HepG2 (cell line): Measurements from ENCODE around the gene BAG3. TPM values are rescaled to one million over a fixed set of nuclear protein-coding genes. Genes with fewer than 3 reads are reported as not detected.

ENCODE experiments used
- ATAC-seq: fragments of 200-7000 bp; cut with Tn5 transposase; 3 replicates; pipeline ENCODE4 v1.9.1; 2020; ENCODE audit warnings: mild to moderate bottlenecking, moderate library complexity
- BruUV-seq: library from RNA; stranded (reverse); fragments of 400-500 nt; replicated peaks from 2 replicates; lab custom pipeline; 2021; lab: Mats Ljungman, UMichigan
- CTCF ChIA-PET: fragments of 300-600 bp; formaldehyde crosslinking; extraction: SDS; loops from one replicate; lab custom pipeline; 2021; ENCODE audit warnings: low total read pairs, inconsistent platforms, low intra/inter-chr PET ratio; lab: Yijun Ruan, JAX
- POLR2A ChIA-PET: fragments of 350-600 bp; sonication (Branson Sonifier 250); formaldehyde crosslinking; loops from one replicate; lab custom pipeline; 2020; ENCODE audit warnings: antibody characterized with exemption, inconsistent platforms; lab: Yijun Ruan, JAX
- DNase-seq: peaks from one replicate; pipeline ENCODE4 v3.0.0-alpha.2; 2015; ENCODE audit warnings: low spot score
- FAIRE-seq: peaks from 3 replicates; lab custom pipeline; 2011; peaks lifted over from hg19 to GRCh38; lab: Jason Lieb, UNC
- H2AFZ ChIP-seq: one replicate; pipeline ENCODE4 v1.6.1; 2011; ENCODE audit warnings: low read length, inconsistent platforms
- H3K27ac ChIP-seq: fragments of 300-600 bp; 3 replicates; pipeline ENCODE4 v1.8.0; 2011; ENCODE audit warnings: mixed run types, mild to moderate bottlenecking, mixed read lengths, low read length, inconsistent platforms; ENCODE audit not compliant: insufficient read depth; ENCODE audit errors: extremely low read length
- H3K27me3 ChIP-seq, 2 experiments: fragments of 200-600 bp in 1 of 2; 2 replicates in 1 of 2; 3 replicates in 1 of 2; pipeline versions ENCODE4 v1.6.0 to v1.8.0; 2011; ENCODE audit warnings: low read length in 2 of 2, mild to moderate bottlenecking in 2 of 2, moderate library complexity in 2 of 2, inconsistent platforms in 1 of 2; ENCODE audit not compliant: insufficient read depth in 2 of 2, control insufficient read depth in 1 of 2
- H3K36me3 ChIP-seq, 2 experiments: fragments of 200-600 bp in 1 of 2; replicated peaks in 1 of 2; 2 replicates in 1 of 2; 3 replicates in 1 of 2; pipeline versions ENCODE4 v1.5.1 to v1.8.0; 2011; ENCODE audit warnings: low read length in 2 of 2, inconsistent platforms in 1 of 2; ENCODE audit not compliant: insufficient read depth in 2 of 2, control insufficient read depth in 1 of 2
- H3K4me1 ChIP-seq: 2 replicates; pipeline ENCODE4 v1.5.1; 2012; ENCODE audit warnings: low read length, inconsistent platforms; ENCODE audit not compliant: insufficient read depth
- H3K4me2 ChIP-seq: 2 replicates; pipeline ENCODE4 v1.6.0; 2011; ENCODE audit warnings: low read depth, low read length, inconsistent platforms
- H3K4me3 ChIP-seq, 3 experiments: fragments of 200-600 bp in 1 of 3; sonication (generic), shearing (Covaris generic) in 1 of 3; replicated peaks in 1 of 3; 2 replicates each; pipeline ENCODE4 v1.5.1; 2011 to 2016; ENCODE audit warnings: low read length in 3 of 3, inconsistent platforms in 2 of 3, low read depth in 2 of 3, mild to moderate bottlenecking in 2 of 3, control low read depth in 1 of 3, mixed read lengths in 1 of 3; ENCODE audit not compliant: insufficient read depth in 1 of 3
- H3K79me2 ChIP-seq: one replicate; pipeline ENCODE4 v1.6.1; 2011; ENCODE audit warnings: low read length, inconsistent platforms; ENCODE audit not compliant: insufficient read depth
- H3K9ac ChIP-seq: 2 replicates; pipeline ENCODE4 v1.6.0; 2011; ENCODE audit warnings: mild to moderate bottlenecking, low read depth, low read length, inconsistent platforms; ENCODE audit not compliant: insufficient read depth
- H3K9me3 ChIP-seq: 2 replicates; pipeline ENCODE4 v1.5.1; 2012; ENCODE audit warnings: mild to moderate bottlenecking, low read length
- H4K20me1 ChIP-seq: 2 replicates; pipeline ENCODE4 v1.6.0; 2011; ENCODE audit warnings: inconsistent platforms, mild to moderate bottlenecking, low read length, moderate library complexity; ENCODE audit not compliant: insufficient read depth
- CEBPB ChIP-seq: IDR thresholded peaks from 2 replicates; pipeline ENCODE4 v1.6.1; 2011; ENCODE audit warnings: low read depth, low read length, improper control_type of control experiment, borderline replicate concordance
- CEBPG ChIP-seq: IDR thresholded peaks from 2 replicates; pipeline ENCODE4 v1.6.1; 2016
- CHD2 ChIP-seq: IDR thresholded peaks from 2 replicates; pipeline ENCODE4 v1.6.1; 2011; ENCODE audit warnings: low read depth, low read length, improper control_type of control experiment
- FOXP1 ChIP-seq, 2 experiments: fragments of 450-650 bp in 1 of 2; IDR thresholded peaks; 2 replicates each; pipeline ENCODE4 v1.6.1; 2017 to 2018; ENCODE audit warnings: antibody characterized with exemption in 1 of 2
- JARID2 ChIP-seq: sonication (generic); formaldehyde crosslinking; IDR thresholded peaks from 2 replicates; pipeline ENCODE4 v1.8.1; 2023; ENCODE audit warnings: missing genetic modification reagents, inconsistent platforms; ENCODE audit not compliant: insufficient replicate concordance
- JDP2 ChIP-seq: sonication (generic); formaldehyde crosslinking; IDR thresholded peaks from 2 replicates; pipeline ENCODE4 v1.8.1; 2022; ENCODE audit warnings: missing genetic modification reagents, borderline replicate concordance
- KLF6 ChIP-seq: IDR thresholded peaks from 2 replicates; pipeline ENCODE4 v1.8.0; 2016; ENCODE audit warnings: missing biosample characterization, missing genetic modification reagents
- ONECUT2 ChIP-seq: sonication (generic); formaldehyde crosslinking; IDR thresholded peaks from 2 replicates; pipeline ENCODE4 v1.4.0; 2020; ENCODE audit warnings: missing genetic modification reagents
- RBM39 ChIP-seq: fragments of 200-400 bp; formaldehyde crosslinking; IDR thresholded peaks from one replicate; pipeline ENCODE4 v1.6.1; 2018; ENCODE audit warnings: antibody characterized with exemption, mild to moderate bottlenecking, low read depth, low read length; ENCODE audit not compliant: poor library complexity, severe bottlenecking
- THAP11 ChIP-seq: IDR thresholded peaks from 2 replicates; pipeline ENCODE4 v1.6.1; 2016; ENCODE audit warnings: missing biosample characterization, missing genetic modification reagents
- YY1 ChIP-seq: IDR thresholded peaks from 2 replicates; pipeline ENCODE4 v1.6.1; 2011; ENCODE audit warnings: low read length, low read depth, moderate library complexity, mild to moderate bottlenecking; ENCODE audit not compliant: insufficient read depth, insufficient replicate concordance
- ZFP1 ChIP-seq: IDR thresholded peaks from 2 replicates; pipeline ENCODE4 v1.6.1; 2016
- ZNF232 ChIP-seq: sonication (generic); formaldehyde crosslinking; IDR thresholded peaks from 2 replicates; pipeline ENCODE4 v1.4.0; 2020; ENCODE audit warnings: missing genetic modification reagents, borderline replicate concordance
- ZNF589 ChIP-seq: sonication (generic); formaldehyde crosslinking; conservative IDR thresholded peaks from 2 replicates; pipeline ENCODE4 v1.8.0; 2022; ENCODE audit warnings: mild to moderate bottlenecking, moderate library complexity, missing genetic modification reagents
- WGBS: methylation state at CpG from one replicate; pipeline ENCODE4 v1.1.6; 2017; ENCODE audit warnings: low lambda C conversion rate; 5-methylcytosine and 5-hydroxymethylcytosine counted together
- in situ Hi-C: cut with HindIII; loops from 2 replicates; pipeline ENCODE4 v1.10.0; 2017; ENCODE audit warnings: low pct_unique_long_range_greater_than_20kb; ENCODE audit not compliant: extremely low pct_ligation_motif_present
- intact Hi-C: fragments of 100-400 bp; cut with micrococcal nuclease; formaldehyde crosslinking; loops from one replicate; pipeline ENCODE4 v1.10.0; 2022; ENCODE audit not compliant: unreplicated experiment
- polyA plus RNA-seq, 8 experiments: library from polyadenylated mRNA; depleted of rRNA in 3 of 8; stranded (reverse) in 7 of 8; unstranded in 1 of 8; fragments of >200 nt; fragmentation: Illumina TruSeq in 4 of 8; extraction: Trizol in 4 of 8; gene quantifications; 2 replicates each; pipeline versions ENCODE4 v1.2.1 to v1.2.3, GENCODE V29; 2011 to 2016; ENCODE audit warnings: low read depth in 4 of 8, missing spikeins in 1 of 8, mixed read lengths in 1 of 8; ENCODE audit not compliant: insufficient read depth in 1 of 8
- total RNA-seq, 5 experiments: library from RNA; depleted of rRNA; stranded (reverse); fragments of >200 nt; fragmentation: Illumina TruSeq; extraction: Trizol; gene quantifications; 2 replicates each; pipeline ENCODE4 v1.2.3, GENCODE V29; 2016; ENCODE audit warnings: low read depth in 1 of 5
- TF ChIP-seq, protein P1 (sequence below): sonication (generic); formaldehyde crosslinking; conservative IDR thresholded peaks from 2 replicates; pipeline ENCODE4 v1.4.0; 2020; ENCODE audit warnings: missing genetic modification reagents
- TF ChIP-seq, protein P2 (sequence below): IDR thresholded peaks from 2 replicates; pipeline ENCODE4 v1.6.1; 2016; ENCODE audit warnings: missing compliant biosample characterization, missing genetic modification reagents, borderline replicate concordance
- TF ChIP-seq, protein P3 (sequence below), 2 experiments: fragments of 450-650 bp in 1 of 2; sonication (generic) in 1 of 2; formaldehyde crosslinking; IDR thresholded peaks; 2 replicates each; pipeline versions ENCODE4 v1.5.0 to v1.8.0; 2020 to 2022; ENCODE audit warnings: mild to moderate bottlenecking in 1 of 2, missing genetic modification reagents in 1 of 2
- TF ChIP-seq, protein P4 (sequence below): IDR thresholded peaks from 2 replicates; pipeline ENCODE4 v1.4.0; 2020; ENCODE audit warnings: mild to moderate bottlenecking, missing genetic modification reagents
- TF ChIP-seq, protein P5 (sequence below): sonication (generic); formaldehyde crosslinking; IDR thresholded peaks from 2 replicates; pipeline ENCODE4 v1.4.0; 2020; ENCODE audit warnings: missing genetic modification reagents

Gene BAG3
- total and polyA plus RNA-seq, 2 of the 13 experiments (the other 11 are each of a cell fraction or from before 2014, with no cell fraction given) = 2.9 to 6.7 TPM

DNA sequence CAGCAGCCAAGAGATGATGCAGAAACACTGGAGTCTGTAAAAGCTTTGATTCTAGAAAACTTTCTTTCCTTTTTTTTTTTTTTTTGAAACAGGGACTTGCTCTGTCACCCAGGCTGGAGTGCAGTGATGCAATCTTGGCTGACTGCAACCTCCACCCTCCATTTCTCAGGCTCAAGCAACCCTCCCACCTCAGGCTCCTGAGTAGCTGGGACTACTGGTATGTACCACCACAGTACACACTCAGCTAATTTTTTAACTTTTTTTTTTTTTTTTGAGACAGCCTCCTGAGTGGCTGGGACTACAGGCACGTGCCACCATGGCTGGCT, 17.0 kb upstream of the BAG3 start:
- no peaks in the 10 kb centered on the region for H3K79me2 ChIP-seq
- DNase-seq = no peak
- ATAC-seq = peak; percentile 80
- H3K4me1 ChIP-seq = peaks cover 54% of the 10 kb centered on the region
- H3K9ac ChIP-seq = no peak overlapping the region
- H3K36me3 ChIP-seq = no peaks in the 10 kb centered on the region
- H2AFZ ChIP-seq = no peak overlapping the region
- peak overlapping the region; percentile 50 for H3K27ac ChIP-seq
- no peaks in the 10 kb centered on the region for H3K27me3 ChIP-seq
- H4K20me1 ChIP-seq = no peaks in the 10 kb centered on the region
- intact Hi-C loops (no loop called here), in situ Hi-C loops (no loop called here)
- no TSS peak for BruUV-seq
- no peaks in the 10 kb centered on the region for H3K9me3 ChIP-seq
- ChIA-PET CTCF (interaction anchor here (0.7 kb wide), 1 partner anchor 18 kb away, joined by 3 read pairs; no protein-coding TSS in a partner anchor), POLR2A (interaction anchor here (0.7 to 2.1 kb wide), 5 partner anchors 17 to 111 kb away, joined by 3 to 6 read pairs (median 3); partner anchors contain the start of genes BAG3, INPP5F and TIAL1)
- peak overlapping the region; percentile 40 for H3K4me2 ChIP-seq
- peak; percentile 78 for FAIRE-seq
- WGBS = 17% methylated on average over 1 of the region's 1 CpG
- no peak overlapping the region for H3K4me3 ChIP-seq
- TF ChIP-seq CEBPG (CRISPR knock-in tag) (peak; percentile 90), ZFP1 (CRISPR knock-in tag) (no peak), RBM39 (no peak), CHD2 (no peak), JARID2 (CRISPR knock-in tag) (no peak), ONECUT2 (CRISPR knock-in tag) (no peak), FOXP1 (IDR thresholded peaks at IDR 0.05) (no peak), FOXP1 (CRISPR knock-in tag; IDR thresholded peaks at IDR 0.05) (no peak), ZNF232 (CRISPR knock-in tag) (no peak), CEBPB (peak; percentile 78; the same call in 1 of the 2 replicates), JDP2 (no peak), ZNF589 (no peak), THAP11 (CRISPR knock-in tag) (no peak), KLF6 (no peak), YY1 (no peak)
- TF ChIP-seq, protein P1, sequence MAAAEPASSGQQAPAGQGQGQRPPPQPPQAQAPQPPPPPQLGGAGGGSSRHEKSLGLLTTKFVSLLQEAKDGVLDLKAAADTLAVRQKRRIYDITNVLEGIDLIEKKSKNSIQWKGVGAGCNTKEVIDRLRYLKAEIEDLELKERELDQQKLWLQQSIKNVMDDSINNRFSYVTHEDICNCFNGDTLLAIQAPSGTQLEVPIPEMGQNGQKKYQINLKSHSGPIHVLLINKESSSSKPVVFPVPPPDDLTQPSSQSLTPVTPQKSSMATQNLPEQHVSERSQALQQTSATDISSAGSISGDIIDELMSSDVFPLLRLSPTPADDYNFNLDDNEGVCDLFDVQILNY (CRISPR knock-in tag) = no peak
- TF ChIP-seq, protein P2, sequence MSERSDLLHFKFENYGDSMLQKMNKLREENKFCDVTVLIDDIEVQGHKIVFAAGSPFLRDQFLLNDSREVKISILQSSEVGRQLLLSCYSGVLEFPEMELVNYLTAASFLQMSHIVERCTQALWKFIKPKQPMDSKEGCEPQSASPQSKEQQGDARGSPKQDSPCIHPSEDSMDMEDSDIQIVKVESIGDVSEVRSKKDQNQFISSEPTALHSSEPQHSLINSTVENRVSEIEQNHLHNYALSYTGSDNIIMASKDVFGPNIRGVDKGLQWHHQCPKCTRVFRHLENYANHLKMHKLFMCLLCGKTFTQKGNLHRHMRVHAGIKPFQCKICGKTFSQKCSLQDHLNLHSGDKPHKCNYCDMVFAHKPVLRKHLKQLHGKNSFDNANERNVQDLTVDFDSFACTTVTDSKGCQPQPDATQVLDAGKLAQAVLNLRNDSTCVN = peak; percentile 94
- TF ChIP-seq, protein P3, sequence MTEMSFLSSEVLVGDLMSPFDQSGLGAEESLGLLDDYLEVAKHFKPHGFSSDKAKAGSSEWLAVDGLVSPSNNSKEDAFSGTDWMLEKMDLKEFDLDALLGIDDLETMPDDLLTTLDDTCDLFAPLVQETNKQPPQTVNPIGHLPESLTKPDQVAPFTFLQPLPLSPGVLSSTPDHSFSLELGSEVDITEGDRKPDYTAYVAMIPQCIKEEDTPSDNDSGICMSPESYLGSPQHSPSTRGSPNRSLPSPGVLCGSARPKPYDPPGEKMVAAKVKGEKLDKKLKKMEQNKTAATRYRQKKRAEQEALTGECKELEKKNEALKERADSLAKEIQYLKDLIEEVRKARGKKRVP (CRISPR knock-in tag; IDR thresholded peaks at IDR 0.05) = peak in 1 of 2 experiments; percentile 86; a peak in 2 of 4 replicates
- TF ChIP-seq, protein P4, sequence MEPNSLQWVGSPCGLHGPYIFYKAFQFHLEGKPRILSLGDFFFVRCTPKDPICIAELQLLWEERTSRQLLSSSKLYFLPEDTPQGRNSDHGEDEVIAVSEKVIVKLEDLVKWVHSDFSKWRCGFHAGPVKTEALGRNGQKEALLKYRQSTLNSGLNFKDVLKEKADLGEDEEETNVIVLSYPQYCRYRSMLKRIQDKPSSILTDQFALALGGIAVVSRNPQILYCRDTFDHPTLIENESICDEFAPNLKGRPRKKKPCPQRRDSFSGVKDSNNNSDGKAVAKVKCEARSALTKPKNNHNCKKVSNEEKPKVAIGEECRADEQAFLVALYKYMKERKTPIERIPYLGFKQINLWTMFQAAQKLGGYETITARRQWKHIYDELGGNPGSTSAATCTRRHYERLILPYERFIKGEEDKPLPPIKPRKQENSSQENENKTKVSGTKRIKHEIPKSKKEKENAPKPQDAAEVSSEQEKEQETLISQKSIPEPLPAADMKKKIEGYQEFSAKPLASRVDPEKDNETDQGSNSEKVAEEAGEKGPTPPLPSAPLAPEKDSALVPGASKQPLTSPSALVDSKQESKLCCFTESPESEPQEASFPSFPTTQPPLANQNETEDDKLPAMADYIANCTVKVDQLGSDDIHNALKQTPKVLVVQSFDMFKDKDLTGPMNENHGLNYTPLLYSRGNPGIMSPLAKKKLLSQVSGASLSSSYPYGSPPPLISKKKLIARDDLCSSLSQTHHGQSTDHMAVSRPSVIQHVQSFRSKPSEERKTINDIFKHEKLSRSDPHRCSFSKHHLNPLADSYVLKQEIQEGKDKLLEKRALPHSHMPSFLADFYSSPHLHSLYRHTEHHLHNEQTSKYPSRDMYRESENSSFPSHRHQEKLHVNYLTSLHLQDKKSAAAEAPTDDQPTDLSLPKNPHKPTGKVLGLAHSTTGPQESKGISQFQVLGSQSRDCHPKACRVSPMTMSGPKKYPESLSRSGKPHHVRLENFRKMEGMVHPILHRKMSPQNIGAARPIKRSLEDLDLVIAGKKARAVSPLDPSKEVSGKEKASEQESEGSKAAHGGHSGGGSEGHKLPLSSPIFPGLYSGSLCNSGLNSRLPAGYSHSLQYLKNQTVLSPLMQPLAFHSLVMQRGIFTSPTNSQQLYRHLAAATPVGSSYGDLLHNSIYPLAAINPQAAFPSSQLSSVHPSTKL = no peak
- TF ChIP-seq, protein P5, sequence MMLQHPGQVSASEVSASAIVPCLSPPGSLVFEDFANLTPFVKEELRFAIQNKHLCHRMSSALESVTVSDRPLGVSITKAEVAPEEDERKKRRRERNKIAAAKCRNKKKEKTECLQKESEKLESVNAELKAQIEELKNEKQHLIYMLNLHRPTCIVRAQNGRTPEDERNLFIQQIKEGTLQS = 0 out of 2 replicates have a peak, but pooled peaks have one; percentile 46
